ENCODE results near the gene TOX4.

- TF ChIP-seq CTCF (IDR thresholded peaks at IDR 0.05) (no peak), POLR2A (IDR thresholded peaks at IDR 0.05) (peak in 1 of 2 donors; percentile 77)
Measured at GRCh38 chr14:21437063-21437901, 39.7 kb upstream of the TOX4 start.
